ENCODE measurements around the gene RPS26.

The RPS26 gene

DNA sequence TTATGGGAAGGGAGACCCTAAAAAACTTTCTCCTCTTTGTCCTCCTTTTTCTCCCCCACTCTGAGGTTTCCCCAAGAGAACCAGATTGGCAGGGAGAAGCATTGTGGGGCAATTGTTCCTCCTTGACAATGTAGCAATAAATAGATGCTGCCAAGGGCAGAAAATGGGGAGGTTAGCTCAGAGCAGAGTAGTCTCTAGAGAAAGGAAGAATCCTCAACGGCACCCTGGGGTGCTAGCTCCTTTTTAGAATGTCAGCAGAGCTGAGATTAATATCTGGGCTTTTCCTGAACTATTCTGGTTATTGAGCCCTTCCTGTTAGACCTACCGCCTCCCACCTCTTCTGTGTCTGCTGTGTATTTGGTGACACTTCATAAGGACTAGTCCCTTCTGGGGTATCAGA is 4.6 kb upstream of the RPS26 start:
- TF ChIP-seq EGR1 (IDR thresholded peaks at IDR 0.05) (no peak), YY1 (IDR thresholded peaks at IDR 0.05; ENCODE audit: low read depth) (no peak), CREB1 (IDR thresholded peaks at IDR 0.05; ENCODE audit: low read depth) (no peak), RAD21 (IDR thresholded peaks at IDR 0.05; ENCODE audit: low read depth) (no peak), MAX (IDR thresholded peaks at IDR 0.05) (no peak), CEBPB (IDR thresholded peaks at IDR 0.05) (no peak), ZBTB7A (IDR thresholded peaks at IDR 0.05; ENCODE audit: low read depth) (no peak), NFIC (IDR thresholded peaks at IDR 0.05) (no peak), TCF12 (IDR thresholded peaks at IDR 0.05; ENCODE audit: low read depth) (no peak), TAF1 (IDR thresholded peaks at IDR 0.05; ENCODE audit: low read depth) (no peak), TEAD4 (IDR thresholded peaks at IDR 0.05) (no peak), FOXM1 (IDR thresholded peaks at IDR 0.05; ENCODE audit: borderline replicate concordance, low read depth) (no peak), REST (IDR thresholded peaks at IDR 0.05; ENCODE audit: low read depth) (no peak)

DNA sequence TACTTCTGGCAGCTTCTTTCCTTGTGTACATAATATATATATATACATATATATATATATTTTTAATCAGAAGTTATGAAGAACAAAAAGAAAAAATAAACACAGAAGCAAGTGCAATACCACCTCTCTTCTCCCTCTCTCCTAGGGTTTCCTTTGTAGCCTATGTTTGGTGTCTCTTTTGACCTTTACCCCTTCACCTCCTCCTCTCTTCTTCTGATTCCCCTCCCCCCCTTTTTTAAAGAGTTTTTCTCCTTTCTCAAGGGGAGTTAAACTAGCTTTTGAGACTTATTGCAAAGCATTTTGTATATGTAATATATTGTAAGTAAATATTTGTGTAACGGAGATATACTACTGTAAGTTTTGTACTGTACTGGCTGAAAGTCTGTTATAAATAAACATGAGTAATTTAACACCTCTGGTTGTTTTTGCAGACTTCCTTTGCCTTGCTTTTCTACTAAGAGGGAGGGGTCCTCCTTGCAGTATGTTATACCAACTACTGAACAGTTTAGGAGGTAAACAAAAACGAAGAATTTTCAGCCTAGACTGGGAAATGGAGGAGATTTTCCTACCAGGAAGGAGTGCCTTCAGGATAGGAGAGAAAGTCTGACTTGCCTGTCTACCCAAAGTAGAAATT is 3.6 kb upstream of the RPS26 start:
- TF ChIP-seq RAD21 (IDR thresholded peaks at IDR 0.05; ENCODE audit: low read depth): no peak

- no peak for TF ChIP-seq NFIC (IDR thresholded peaks at IDR 0.05)
- TF ChIP-seq FOXM1 (IDR thresholded peaks at IDR 0.05; ENCODE audit: borderline replicate concordance, low read depth): no peak
- TF ChIP-seq YY1 (IDR thresholded peaks at IDR 0.05; ENCODE audit: low read depth): no peak
- TF ChIP-seq MAX (IDR thresholded peaks at IDR 0.05): no peak
- no peak for TF ChIP-seq TEAD4 (IDR thresholded peaks at IDR 0.05)
- TF ChIP-seq CREB1 (IDR thresholded peaks at IDR 0.05; ENCODE audit: low read depth): no peak
Measured at GRCh38 chr12:56040151-56040550, 1.6 kb upstream of the RPS26 start.

DNA sequence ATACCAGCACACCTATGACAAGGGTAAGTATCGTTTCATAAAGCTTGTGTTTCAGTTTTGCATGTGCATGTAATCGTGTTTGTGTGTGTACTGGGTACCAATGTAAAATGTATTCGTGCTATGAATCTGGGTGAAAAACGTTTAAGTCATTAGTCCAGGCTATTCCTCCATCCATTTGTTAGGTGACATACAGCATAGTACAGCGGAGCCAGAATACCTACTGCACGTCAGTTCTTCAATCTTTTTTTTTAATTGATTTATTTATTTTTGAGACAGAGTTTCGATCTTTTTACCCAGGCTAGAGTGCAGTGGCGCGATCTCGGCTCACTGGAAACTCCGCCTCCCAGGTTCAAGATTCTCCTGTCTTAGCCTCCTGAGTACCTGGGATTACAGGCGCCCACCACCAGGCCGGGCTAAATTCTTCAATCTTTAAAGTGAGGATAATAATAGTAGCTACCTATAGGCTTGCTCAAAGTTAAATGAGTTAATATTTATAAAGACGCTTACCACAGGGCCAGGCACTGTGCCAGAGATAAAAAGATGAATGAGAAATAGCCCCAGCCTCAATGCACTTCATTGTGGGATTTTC is 661 bp upstream of the RPS26 start:
- TF ChIP-seq RAD21 (IDR thresholded peaks at IDR 0.05; ENCODE audit: low read depth) (no peak), TCF12 (IDR thresholded peaks at IDR 0.05; ENCODE audit: low read depth) (no peak), EP300 (IDR thresholded peaks at IDR 0.05; ENCODE audit: borderline replicate concordance) (no peak), CREB1 (IDR thresholded peaks at IDR 0.05; ENCODE audit: low read depth) (no peak), TAF1 (IDR thresholded peaks at IDR 0.05; ENCODE audit: low read depth) (no peak), MAX (IDR thresholded peaks at IDR 0.05) (no peak), YY1 (IDR thresholded peaks at IDR 0.05; ENCODE audit: low read depth) (no peak), EGR1 (IDR thresholded peaks at IDR 0.05) (no peak), FOXM1 (IDR thresholded peaks at IDR 0.05; ENCODE audit: borderline replicate concordance, low read depth) (no peak), USF1 (IDR thresholded peaks at IDR 0.05) (no peak), REST (IDR thresholded peaks at IDR 0.05; ENCODE audit: low read depth) (no peak), NFIC (IDR thresholded peaks at IDR 0.05) (no peak), ZBTB7A (IDR thresholded peaks at IDR 0.05; ENCODE audit: low read depth) (no peak), CEBPB (IDR thresholded peaks at IDR 0.05) (no peak)

- 0 out of 2 replicates have a peak, but pooled peaks have one; percentile 14 for TF ChIP-seq EP300 (IDR thresholded peaks at IDR 0.05; ENCODE audit: borderline replicate concordance)
Measured at GRCh38 chr12:56042430-56042813, 704 bp downstream of the RPS26 start.

DNA sequence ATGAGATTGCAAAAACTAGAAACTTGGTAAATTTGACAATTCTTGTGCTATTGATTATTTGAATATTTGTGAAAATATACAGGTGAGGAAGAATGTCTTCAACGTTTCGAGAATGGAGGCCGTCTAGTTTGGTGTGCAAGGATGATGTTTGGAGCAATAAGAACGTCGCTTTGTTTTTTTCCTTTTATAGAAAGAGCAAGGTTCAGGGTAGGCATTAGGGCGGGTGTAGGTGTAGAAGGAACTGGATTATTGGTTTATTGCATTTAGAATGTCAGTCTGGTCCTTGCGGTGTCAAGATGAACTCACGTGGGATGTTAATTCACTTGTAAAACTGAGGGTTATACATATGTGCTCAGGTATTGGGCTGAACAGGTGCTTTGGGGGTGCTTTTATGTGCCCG is 1.1 kb downstream of the RPS26 start:
- TF ChIP-seq FOXM1 (IDR thresholded peaks at IDR 0.05; ENCODE audit: borderline replicate concordance, low read depth) (no peak), TEAD4 (IDR thresholded peaks at IDR 0.05) (no peak), CEBPB (IDR thresholded peaks at IDR 0.05) (no peak), USF1 (IDR thresholded peaks at IDR 0.05) (no peak)

Measured in Ishikawa (cell line).